Hepatic stellate cell (primary cell): Measurements from ENCODE around the gene SLAMF9.

ENCODE experiments used
- DNase-seq: peaks from one replicate; pipeline ENCODE4 v3.0.0; 2011; ENCODE audit warnings: low spot score

Gene SLAMF9

GRCh38 chr1:159945483-159946241 is 8.4 kb downstream of the SLAMF9 start, which contains the start of gene IGSF9:
Gene IGSF9, minus strand, starts transcription at chr1:159945613. Its CDS starts 2,159 bp downstream, at chr1:159943454.
- peak; percentile 58 for DNase-seq

GRCh38 chr1:159944623-159945455 is 9.2 kb downstream of the SLAMF9 start:
- DNase-seq, result no peak

- DNase-seq, result no peak
These were observed 10.0 kb downstream of the SLAMF9 start for GRCh38 chr1:159943908-159944622.

GRCh38 chr1:159943278-159943640 is 10.8 kb downstream of the SLAMF9 start:
- DNase-seq, result no peak

- DNase-seq, result no peak
These were observed 11.3 kb downstream of the SLAMF9 start for GRCh38 chr1:159942632-159943277.

GRCh38 chr1:159941591-159942560 is 12.2 kb downstream of the SLAMF9 start:
- DNase-seq, result no peak

GRCh38 chr1:159941141-159941540 is 12.9 kb downstream of the SLAMF9 start:
- no peak for DNase-seq

- DNase-seq, result no peak
These were observed 13.9 kb downstream of the SLAMF9 start for GRCh38 chr1:159940006-159940620.

GRCh38 chr1:159939678-159940002 is 14.4 kb downstream of the SLAMF9 start:
- no peak for DNase-seq

GRCh38 chr1:159938905-159939677 is 14.9 kb downstream of the SLAMF9 start:
- no peak for DNase-seq

- DNase-seq, result no peak
These were observed 15.7 kb downstream of the SLAMF9 start for GRCh38 chr1:159938211-159938852.

- no peak for DNase-seq
These were observed 16.8 kb downstream of the SLAMF9 start for GRCh38 chr1:159937054-159937750.

GRCh38 chr1:159936273-159936904 is 17.6 kb downstream of the SLAMF9 start:
- peak; percentile 81 for DNase-seq

GRCh38 chr1:159935719-159936272 is 18.2 kb downstream of the SLAMF9 start:
- DNase-seq, result no peak

GRCh38 chr1:159935305-159935704 is 18.7 kb downstream of the SLAMF9 start:
- no peak for DNase-seq

GRCh38 chr1:159934136-159935039 is 19.6 kb downstream of the SLAMF9 start:
- no peak for DNase-seq

- no peak for DNase-seq
These were observed 20.7 kb downstream of the SLAMF9 start for GRCh38 chr1:159933347-159933746.
